KMS-11 (cell line): ENCODE measurements around the gene FAM168A.

Experiments
- H2AFZ ChIP-seq: fragments of 200-600 bp; sonication (generic); 2 replicates; pipeline ENCODE4 v1.6.1; 2016; ENCODE audit warnings: antibody characterized with exemption, mixed run types, low read depth
- H3K27ac ChIP-seq: fragments of 200-600 bp; sonication (generic); 2 replicates; pipeline ENCODE4 v1.6.1; 2016; ENCODE audit warnings: mild to moderate bottlenecking, mixed run types
- H3K27me3 ChIP-seq: fragments of 200-600 bp; sonication (generic); 2 replicates; pipeline ENCODE4 v1.6.1; 2017; ENCODE audit warnings: mild to moderate bottlenecking, low read depth, mixed run types, moderate library complexity; ENCODE audit not compliant: insufficient read depth
- H3K36me3 ChIP-seq: fragments of 200-600 bp; sonication (generic); 2 replicates; pipeline ENCODE4 v1.6.1; 2017; ENCODE audit warnings: mild to moderate bottlenecking, mixed run types; ENCODE audit not compliant: insufficient read depth
- H3K4me1 ChIP-seq: fragments of 200-600 bp; sonication (generic); 2 replicates; pipeline ENCODE4 v1.6.1; 2016; ENCODE audit warnings: mild to moderate bottlenecking, low read depth, mixed run types; ENCODE audit not compliant: poor library complexity, severe bottlenecking
- H3K4me2 ChIP-seq: fragments of 200-600 bp; sonication (generic); 2 replicates; pipeline ENCODE4 v1.7.0; 2016; ENCODE audit warnings: mild to moderate bottlenecking, mixed run types
- H3K4me3 ChIP-seq: fragments of 200-600 bp; sonication (generic); IDR thresholded peaks from 2 replicates; pipeline ENCODE4 v1.6.1; 2017; ENCODE audit warnings: low read depth, low read length, mixed read lengths; ENCODE audit not compliant: insufficient read depth
- H3K79me2 ChIP-seq: fragments of 200-600 bp; sonication (generic); 2 replicates; pipeline ENCODE4 v1.6.1; 2016; ENCODE audit warnings: low read depth, mixed run types; ENCODE audit not compliant: insufficient read depth
- H3K9ac ChIP-seq: fragments of 200-600 bp; sonication (generic); 2 replicates; pipeline ENCODE4 v1.6.1; 2016; ENCODE audit warnings: mild to moderate bottlenecking, mixed run types
- H4K20me1 ChIP-seq: fragments of 200-600 bp; sonication (generic); 2 replicates; pipeline ENCODE4 v1.6.1; 2016; ENCODE audit warnings: mild to moderate bottlenecking, mixed run types; ENCODE audit not compliant: insufficient read depth
- TF ChIP-seq, protein P1 (sequence below): fragments of 200-600 bp; sonication (generic); conservative IDR thresholded peaks from 2 replicates; pipeline ENCODE4 v1.6.1; 2017; ENCODE audit warnings: low read depth, mild to moderate bottlenecking, antibody characterized with exemption, low read length, moderate library complexity, mixed read lengths

FAM168A gene

DNA sequence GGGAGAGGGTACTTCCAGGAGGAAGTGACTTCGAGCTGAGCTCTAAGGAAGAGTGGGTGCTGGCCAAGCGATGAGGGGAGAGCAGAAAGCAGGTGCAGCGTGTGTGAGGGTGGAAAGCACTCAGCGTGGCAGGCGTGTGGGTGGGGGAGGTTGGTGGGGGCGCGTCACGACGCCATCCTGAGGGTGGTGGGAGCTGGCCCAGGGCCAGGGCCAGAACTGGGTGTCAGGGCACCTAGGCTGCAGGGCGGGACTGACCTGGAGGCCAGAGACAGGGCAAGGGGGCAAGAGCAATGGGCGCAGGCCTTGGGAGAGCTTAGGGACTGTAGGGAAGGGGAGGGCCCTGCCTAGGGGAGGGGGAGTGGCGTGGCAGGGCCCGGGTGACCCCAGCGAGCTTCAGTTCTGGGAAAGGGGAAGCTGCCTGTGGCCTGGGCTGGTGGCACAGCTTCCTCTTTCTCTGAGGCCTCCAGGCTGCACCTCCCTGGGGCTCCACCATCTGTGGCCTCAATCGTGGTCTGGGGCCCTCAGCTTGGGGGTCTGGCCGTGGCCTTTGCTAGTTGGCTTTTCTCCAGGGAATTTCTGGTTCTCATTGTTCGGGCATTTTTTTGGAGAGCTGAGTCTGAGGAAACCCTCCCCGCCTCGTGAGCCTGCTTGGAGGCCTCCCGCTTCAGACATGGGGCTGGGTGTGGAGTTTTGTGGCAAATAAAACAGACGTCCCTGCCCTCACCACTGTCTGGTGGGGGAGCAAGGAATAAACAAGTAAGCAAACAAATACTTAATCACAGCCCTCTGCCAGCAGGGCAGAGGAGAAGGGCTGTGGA lies 212.8 kb downstream of the FAM168A start:
- no peak overlapping the region for H3K4me2 ChIP-seq
- no peak overlapping the region for H3K27ac ChIP-seq
- no peaks in the 10 kb centered on the region for H4K20me1 ChIP-seq
- peaks cover 56% of the 10 kb centered on the region for H3K4me1 ChIP-seq
- H3K79me2 ChIP-seq = peaks cover 16% of the 10 kb centered on the region; the same call in 1 of the 2 replicates
- no peaks in the 10 kb centered on the region for H3K36me3 ChIP-seq
- no peak overlapping the region for H2AFZ ChIP-seq
- H3K27me3 ChIP-seq = no peaks in the 10 kb centered on the region
- TF ChIP-seq, protein P1, sequence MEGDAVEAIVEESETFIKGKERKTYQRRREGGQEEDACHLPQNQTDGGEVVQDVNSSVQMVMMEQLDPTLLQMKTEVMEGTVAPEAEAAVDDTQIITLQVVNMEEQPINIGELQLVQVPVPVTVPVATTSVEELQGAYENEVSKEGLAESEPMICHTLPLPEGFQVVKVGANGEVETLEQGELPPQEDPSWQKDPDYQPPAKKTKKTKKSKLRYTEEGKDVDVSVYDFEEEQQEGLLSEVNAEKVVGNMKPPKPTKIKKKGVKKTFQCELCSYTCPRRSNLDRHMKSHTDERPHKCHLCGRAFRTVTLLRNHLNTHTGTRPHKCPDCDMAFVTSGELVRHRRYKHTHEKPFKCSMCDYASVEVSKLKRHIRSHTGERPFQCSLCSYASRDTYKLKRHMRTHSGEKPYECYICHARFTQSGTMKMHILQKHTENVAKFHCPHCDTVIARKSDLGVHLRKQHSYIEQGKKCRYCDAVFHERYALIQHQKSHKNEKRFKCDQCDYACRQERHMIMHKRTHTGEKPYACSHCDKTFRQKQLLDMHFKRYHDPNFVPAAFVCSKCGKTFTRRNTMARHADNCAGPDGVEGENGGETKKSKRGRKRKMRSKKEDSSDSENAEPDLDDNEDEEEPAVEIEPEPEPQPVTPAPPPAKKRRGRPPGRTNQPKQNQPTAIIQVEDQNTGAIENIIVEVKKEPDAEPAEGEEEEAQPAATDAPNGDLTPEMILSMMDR = no peak
- H3K9ac ChIP-seq = no peak overlapping the region
- H3K4me3 ChIP-seq = no peak overlapping the region

DNA sequence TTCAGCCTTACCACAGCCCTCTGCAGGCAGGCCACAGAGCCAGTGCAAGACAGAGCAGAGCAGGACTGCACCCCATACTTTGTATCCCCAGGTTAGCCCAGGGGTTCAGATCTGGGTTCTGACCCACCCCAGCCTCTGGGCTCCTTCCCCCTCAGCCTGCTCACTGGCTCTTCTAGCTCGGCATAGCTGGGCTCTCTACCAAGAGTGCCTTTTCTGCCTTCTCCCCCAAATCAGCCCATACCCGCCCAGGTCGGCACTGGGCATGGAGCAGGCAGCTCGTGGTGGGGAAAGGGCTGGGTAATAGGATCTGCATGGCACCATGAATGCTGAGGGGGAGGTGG lies 213.4 kb downstream of the FAM168A start:
- peaks cover 19% of the 10 kb centered on the region; the same call in 1 of the 2 replicates for H3K79me2 ChIP-seq
- H4K20me1 ChIP-seq = no peaks in the 10 kb centered on the region
- no peaks in the 10 kb centered on the region for H3K27me3 ChIP-seq
- H3K4me1 ChIP-seq = peaks cover 56% of the 10 kb centered on the region
- no peak overlapping the region for H2AFZ ChIP-seq
- no peak overlapping the region for H3K9ac ChIP-seq
- TF ChIP-seq, protein P1 = no peak
- no peak overlapping the region for H3K27ac ChIP-seq
- H3K36me3 ChIP-seq = no peaks in the 10 kb centered on the region
- no peak overlapping the region for H3K4me2 ChIP-seq
- H3K4me3 ChIP-seq = no peak overlapping the region

DNA sequence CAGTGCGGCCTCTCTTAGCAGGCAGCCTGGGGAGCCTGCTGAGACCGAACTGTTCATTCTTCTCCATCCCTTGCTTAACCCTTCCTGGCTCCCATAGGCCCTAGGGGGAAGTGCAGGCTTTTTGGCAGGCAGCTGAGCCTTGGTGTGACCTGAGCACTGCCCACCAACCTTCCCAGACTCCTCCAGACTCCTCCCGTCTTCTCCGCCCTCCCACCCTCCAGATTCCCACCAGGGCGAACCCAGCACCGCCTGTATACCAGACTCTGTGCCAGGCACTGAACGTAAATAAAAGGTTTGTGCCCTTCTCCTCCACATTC lies 213.8 kb downstream of the FAM168A start:
- Histone ChIP-seq H3K79me2 (peaks cover 19% of the 10 kb centered on the region; the same call in 1 of the 2 replicates), H3K9ac (no peak overlapping the region), H4K20me1 (no peaks in the 10 kb centered on the region)

DNA sequence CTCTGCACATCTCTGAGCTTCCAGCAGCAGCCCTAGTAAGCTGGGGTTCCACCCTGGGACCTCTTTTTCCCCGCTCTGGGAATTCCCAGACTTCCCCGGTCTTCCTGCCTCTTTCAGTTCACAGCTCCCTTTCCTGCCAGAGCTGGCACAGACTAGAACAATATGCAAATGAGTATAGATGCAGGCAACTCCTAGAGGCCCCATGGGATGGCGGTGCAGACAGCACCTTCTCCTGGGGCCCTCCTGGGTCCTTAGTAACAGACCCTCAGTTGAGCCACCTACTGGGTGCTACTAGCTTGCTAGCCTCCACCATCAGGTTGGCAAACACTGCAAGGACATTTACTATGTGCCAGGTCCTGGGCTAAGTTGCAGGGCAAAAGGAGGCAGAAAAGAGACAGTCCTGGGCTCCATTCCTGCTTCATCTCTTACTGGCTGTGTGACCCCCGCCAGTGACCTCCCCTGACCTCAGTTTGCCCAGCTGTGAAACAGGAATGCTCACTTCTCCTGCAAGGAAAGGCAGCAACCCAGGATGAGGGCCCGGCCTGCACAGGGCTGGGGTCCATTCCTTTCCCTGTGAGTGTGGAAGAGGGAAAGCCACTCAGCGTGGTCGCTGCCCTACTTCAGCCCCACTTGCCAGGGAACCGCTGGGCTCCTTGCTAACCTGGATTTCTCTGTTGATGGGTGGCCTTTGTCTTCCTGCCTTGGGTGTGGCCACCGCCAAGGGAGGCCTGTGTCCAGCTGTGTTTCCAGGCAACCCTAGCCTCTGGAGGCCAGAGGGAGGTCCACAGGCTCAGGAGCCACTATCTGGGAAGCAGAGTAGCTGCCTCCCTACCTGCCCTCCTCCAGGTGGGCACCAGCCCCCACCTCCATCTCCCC lies 214.4 kb downstream of the FAM168A start:
- H3K36me3 ChIP-seq = no peaks in the 10 kb centered on the region

More for the DNA sequence above, 213.8 kb downstream of the FAM168A start:
- no peak overlapping the region for H2AFZ ChIP-seq
- TF ChIP-seq, protein P1 = no peak
- H3K27me3 ChIP-seq = no peaks in the 10 kb centered on the region
- H3K36me3 ChIP-seq = no peaks in the 10 kb centered on the region
- no peak overlapping the region for H3K4me2 ChIP-seq
- no peak overlapping the region for H3K27ac ChIP-seq
- peaks cover 56% of the 10 kb centered on the region for H3K4me1 ChIP-seq
- no peak overlapping the region for H3K4me3 ChIP-seq

More for the DNA sequence above, 214.4 kb downstream of the FAM168A start:
- Histone ChIP-seq H3K4me2 (no peak overlapping the region; the same call in 1 of the 2 replicates), H3K79me2 (peaks cover 19% of the 10 kb centered on the region; the same call in 1 of the 2 replicates), H4K20me1 (no peaks in the 10 kb centered on the region), H3K4me1 (peaks cover 62% of the 10 kb centered on the region), H3K27ac (no peak overlapping the region), H3K4me3 (no peak overlapping the region), H3K9ac (no peak overlapping the region), H2AFZ (no peak overlapping the region), H3K27me3 (no peaks in the 10 kb centered on the region)
- TF ChIP-seq, protein P1 = no peak
